ENCODE data around the gene TMEM176A.
"Not testable (repeated sequence)": the region's sequence is repeated elsewhere in the genome, so short reads cannot be mapped to it uniquely, and the experiment has no call there.

The TMEM176A gene, protein sequence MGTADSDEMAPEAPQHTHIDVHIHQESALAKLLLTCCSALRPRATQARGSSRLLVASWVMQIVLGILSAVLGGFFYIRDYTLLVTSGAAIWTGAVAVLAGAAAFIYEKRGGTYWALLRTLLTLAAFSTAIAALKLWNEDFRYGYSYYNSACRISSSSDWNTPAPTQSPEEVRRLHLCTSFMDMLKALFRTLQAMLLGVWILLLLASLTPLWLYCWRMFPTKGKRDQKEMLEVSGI

DNA sequence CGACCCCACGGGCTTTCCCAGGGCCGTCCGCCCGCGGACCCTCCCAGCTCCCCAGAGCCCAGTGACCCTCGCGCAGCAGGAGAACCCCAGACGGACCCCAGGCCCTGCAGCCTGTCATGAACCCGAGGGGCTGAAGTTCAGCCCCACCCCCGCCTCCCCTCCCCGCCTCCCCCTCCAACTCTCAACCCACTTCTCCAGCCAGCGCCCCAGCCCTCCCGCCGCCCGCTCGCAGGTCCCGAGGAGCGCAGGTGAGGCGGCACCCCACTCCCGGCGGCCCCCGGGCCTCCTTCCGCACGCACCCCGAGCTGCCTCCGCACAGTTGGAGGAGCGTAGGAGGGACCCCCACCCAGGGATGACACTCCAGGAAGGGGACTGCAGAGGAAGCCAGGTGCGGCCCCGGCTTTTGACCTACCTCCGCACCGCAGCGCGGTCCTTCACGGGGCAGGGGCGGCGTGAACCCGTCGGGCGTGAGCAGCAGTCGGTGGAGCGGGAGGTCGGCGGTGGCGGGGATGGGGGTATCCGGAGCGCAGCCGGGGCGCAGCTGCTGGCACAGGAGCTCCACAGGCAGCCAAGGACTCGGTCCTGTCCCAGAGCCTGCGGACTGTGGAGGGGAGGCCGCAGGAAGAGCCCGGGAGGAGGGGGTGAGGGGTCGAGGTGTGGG lies at the start of gene TMEM176A:
TSS of gene TMEM176A (plus strand) at position 189 of the 661 bp plus-strand sequence. CDS start 782 bp downstream, outside the sequence.
- DNase-seq, result no peak

DNA sequence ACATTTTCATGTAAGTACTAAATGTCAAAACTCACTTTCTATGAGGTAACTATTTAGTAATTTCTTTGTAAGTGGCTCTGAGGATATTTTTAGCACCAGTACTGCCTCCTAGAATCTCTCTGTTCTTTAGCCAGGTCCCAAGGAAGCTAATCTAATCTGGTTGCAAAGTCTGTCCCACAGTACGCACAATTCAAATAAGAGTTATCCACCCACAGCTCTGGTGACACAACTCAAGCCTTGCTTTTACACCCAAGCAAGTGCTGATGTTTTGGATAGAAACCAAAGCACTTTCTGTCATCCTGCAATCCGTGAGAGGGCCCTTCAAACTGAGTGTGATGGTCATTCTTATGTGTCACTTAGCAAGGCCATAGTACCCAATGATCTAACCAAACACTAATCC lies 48.9 kb upstream of the TMEM176A start:
- DNase-seq, result no peak

DNA sequence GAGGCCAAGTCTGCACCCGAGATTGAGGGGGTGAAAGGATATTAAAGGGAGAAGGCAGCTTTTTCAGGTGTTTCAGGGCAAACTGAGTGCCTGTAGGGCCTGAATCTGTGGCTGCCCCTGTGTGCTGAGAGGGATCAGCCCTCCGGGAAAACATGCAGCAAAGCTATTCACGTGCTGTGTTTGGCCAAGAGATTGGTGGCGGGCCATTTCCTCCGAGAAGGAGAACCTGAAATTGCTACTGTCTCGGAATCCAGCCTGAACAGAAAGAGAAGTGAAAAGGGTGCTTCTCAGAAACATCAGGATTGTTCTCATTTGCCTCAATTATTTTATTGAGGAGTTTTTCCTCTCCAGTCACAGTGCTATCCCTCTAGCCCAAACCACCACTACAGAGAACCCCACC lies 47.3 kb upstream of the TMEM176A start:
- DNase-seq, result no peak

DNA sequence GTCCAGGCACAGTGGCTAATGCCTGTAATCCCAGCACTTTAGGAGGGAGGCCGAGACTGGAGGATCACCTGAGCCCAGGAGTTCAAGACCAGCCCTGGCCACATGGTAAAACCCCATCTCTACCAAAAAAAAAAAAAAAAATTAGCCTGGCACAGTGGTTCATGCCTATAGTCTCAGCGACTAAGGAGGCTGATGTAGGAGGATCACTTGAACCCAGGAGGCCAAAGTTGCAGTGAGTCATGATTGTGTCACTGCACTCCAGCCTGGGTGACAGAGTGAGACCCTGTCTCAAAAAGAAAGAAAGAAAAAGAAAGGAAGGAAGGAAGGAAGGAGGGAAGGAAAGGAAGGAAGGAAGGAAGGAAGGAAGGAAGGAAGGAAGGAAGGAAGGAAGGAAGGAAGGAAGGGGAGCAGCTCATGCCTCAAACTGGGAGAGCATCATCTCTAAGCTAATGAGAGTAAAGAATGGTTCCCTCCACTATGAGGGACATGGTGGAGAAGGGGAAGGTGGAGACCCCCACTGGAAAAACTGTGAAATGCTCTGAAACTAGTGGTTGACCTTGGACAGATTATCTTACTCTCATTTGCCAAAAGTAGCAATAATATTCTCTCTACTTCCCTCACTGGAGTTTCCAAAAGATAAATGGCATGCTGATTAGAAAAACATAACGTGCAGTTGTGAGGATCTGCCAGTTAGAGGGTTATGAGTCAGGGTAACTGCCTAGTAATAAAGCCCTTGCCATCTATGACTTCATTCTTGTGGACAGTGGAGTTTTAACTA lies 46.6 kb upstream of the TMEM176A start:
- DNase-seq, result no peak

DNA sequence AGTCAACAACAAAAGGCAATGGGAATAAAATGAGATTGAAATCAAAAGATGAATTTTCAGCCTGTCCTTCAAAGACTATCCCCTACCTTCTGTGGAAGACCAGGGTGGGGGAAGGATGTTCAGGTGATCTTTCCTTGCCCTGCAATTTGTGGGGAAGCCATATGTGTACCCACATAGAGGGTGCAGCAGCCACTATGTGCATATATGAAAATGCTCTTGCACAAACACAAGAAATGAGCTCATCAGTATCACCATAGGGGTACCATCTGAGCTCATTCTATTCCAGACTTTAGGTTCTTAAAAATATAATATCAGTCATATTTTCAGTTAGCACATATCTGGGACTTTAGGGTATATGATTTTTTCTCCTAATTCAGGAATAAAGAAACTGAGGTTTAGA lies 45.6 kb upstream of the TMEM176A start:
- no peak for DNase-seq

DNA sequence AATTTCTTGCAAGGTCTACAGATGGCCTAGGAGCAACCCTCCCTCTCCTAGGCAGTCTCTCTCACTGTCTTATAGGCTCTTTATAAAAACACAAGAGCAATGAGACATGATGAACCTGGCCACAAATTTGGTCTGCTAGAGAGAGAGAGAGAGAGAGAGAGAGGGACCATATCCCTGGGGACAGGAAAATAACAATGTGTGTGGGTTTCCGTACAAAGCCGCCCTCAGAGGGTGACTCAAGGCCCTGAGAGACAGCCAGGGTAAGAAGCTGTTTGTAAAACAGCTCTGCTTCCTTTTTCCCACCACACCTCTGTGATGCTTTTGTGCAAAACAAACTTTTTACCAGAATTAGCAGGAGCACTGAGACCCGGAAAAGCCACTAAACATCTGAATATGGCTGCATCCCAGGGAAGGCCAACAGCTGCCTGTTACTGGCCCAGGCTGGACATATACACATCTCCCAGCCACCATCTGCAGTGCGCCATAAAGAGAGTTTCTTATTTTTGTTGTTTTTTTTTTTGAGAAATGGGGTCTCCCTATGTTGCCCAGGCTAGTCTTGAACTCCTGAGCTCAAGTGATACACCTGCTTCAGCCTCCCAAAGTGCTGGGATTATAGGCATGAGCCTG lies 45.0 kb upstream of the TMEM176A start:
- peak; percentile 77 for DNase-seq

DNA sequence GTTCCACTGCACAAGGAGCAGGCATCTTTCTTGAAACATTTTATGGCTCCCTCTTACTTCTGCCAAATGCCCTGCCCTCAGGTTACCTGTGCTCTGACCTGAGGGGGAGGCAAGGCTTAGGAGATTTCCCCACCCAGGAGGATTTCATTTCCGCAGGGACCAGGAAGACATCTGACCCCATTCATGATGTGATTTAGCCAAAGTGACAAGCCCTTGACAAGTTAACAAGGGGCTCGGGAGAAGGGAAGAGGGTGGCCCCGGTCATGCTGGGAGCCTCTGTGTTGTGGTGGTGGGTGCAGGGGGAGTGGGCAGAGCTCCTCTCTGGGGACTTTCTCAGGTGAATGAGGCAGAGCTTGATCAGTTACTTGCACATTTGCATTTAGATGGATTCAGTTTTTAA lies 44.4 kb upstream of the TMEM176A start:
- no peak for DNase-seq

DNA sequence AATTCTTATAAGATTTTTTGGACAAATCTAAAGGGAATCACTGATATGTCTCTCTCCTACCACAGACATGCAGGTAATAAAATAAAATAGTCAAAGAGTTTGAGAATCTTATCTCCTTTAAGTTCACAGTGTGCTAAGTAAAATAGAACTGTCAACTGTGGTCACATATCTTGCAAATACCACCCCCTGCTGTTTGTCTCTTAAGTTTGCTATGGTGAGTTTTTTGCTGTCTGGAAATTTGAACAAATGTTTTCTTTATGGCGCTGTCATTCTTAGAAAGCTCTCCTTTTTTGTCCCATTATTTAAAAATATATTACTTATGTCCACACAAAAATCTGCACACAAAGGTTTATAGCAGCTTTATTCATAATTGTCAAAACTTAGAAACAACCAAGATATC lies 43.7 kb upstream of the TMEM176A start:
- DNase-seq, result no peak

DNA sequence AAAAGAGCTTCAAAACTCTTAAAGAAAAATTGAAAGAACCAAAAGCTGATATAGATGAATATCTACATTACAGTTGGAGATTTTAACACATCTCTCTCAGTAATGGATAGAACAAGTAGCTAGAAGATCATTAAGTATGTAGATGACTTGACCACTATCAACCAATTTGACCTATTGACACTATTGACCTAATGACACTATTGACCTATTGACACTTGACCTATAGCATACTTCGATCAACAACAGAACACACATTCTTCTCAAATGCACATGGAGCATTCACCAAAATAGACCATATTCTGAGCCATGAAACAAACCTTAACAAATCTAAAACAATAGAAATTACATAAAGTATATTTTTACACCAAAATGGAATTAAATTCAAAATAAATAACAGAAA lies 41.1 kb upstream of the TMEM176A start:
- DNase-seq, result no peak

DNA sequence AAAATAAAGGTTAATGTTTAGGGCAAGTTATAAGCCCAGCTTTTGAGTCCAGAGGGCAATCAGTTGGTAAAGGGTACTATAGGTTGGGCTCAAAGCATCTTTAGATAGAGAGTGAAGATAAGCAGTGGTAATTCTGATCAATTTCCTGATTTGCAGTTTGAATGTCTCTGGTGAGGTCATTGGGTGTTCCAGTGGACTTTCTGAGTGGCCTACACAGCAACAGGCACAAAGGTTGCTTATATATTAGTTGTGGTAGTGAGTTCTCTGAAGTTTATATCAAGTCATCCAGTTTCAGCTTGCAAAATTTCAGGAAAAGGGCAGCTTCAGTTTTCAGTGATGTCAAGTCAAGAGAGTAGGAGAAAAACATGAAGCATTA lies 34.2 kb upstream of the TMEM176A start:
- DNase-seq, result no peak

DNA sequence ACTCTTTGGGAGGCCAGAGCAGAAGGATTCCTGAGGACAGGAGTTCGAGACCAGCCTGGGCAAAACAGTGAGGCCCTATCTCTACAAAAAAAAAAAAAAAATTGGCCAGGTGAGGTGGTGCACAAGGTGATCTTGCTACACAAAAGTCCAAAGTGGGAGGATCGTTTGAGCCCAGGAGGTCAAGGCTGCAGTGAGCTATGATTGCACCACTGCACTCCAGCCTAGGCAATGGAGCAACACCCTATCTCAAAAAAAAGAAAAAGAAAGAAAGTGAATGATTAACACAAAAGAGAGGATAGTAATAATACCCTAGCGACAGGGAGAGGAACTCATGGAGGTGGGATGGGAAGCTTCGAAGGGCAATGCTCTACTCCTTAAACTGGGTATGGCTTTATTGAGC lies 30.8 kb upstream of the TMEM176A start:
- DNase-seq, result no peak

DNA sequence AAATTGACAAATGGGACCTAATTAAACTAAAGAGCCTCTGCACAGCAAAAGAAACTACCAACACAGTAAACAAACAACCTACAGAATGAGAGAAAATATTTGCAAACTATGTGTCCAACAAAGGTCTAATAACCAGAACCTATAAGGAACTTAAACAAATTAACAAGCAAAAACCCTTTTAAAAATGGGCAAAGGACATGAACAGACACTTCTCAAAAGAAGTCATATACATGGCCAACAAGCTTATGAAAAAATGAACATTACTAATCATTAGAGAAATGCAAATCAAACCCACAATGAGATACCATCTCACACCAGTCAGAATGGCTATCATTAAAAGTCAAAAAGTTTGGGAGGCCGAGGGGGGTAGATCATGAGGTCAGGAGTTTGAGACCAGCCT lies 26.4 kb upstream of the TMEM176A start:
- not testable (repeated sequence) for DNase-seq

DNA sequence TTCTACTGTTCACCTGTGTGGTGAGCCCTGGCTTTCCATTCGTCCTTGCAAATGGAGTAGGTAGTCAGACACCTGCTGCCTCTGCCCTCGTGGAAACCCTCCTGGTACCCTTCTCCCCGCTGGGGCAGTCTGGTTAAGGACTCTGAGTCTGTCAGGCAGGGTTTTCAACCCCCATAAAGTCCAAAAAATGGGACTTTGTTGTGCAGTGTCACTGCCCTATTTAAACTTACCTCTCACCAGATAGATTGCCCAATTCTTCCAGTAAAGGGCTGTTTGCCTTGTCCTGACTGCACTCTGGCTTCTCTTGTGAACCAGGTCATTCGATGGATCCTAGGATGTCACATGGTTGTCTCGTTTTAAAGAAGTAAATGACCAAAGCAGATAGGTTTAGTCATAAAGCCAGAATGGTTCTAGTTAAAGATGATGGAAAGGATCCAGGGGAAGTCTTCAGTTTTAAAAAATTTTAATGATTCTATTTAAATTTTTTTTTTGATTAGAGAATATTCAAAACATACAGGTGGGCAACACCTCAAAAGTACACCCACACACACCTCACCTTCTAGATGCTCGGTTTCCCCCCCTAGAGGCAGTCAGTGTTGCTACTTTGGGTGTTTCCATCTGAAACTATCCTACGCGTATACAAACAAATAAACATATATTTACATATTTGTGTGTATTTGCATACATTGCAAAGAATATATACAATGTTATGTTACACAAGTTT lies 22.4 kb upstream of the TMEM176A start:
- no peak for DNase-seq

DNA sequence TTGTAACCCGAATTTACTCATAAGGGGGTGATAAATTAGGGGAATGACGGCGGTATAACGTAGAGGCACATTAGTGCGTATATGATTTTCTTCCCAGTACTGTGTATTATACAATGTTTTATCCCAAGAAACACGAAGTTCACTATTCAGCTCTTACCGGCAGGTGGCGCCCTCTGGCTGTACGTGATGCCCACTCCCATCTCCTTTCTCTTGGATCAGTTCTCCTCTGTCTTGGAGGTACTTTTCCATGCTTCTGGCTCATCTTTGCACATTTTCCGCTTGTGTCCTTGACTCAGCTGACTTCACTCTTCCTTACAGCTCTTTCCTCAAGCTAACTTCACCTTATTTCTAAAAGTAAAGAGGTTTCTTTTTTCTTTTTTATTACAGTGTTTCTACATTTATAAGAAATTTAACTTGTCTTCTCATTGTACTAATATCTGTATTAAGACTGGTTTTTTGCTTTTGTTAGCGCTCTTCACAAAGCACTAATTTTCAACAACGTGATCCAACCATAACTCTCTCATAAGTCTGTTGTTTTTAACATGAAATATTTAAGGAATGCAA lies 21.7 kb upstream of the TMEM176A start:
- DNase-seq, result peak; percentile 70

DNA sequence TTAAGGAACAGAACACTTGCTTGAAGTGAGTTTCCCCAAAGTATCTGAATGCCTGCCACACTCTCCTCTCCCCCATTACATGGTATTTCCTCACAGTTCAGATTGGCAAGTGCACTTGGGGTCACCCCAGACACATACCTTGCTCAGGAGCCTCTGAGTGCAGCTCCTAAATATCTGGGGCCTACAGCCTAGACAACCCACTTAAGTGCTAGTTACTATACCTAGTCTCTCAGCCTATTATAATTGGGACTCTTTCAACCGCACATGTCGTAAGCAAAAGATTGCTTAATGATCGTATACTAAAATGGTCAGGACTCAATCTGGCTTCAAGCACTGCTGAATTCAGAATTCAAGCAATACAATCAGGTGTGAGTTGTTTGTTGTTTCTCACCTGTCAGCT lies 20.3 kb upstream of the TMEM176A start:
- no peak for DNase-seq

DNA sequence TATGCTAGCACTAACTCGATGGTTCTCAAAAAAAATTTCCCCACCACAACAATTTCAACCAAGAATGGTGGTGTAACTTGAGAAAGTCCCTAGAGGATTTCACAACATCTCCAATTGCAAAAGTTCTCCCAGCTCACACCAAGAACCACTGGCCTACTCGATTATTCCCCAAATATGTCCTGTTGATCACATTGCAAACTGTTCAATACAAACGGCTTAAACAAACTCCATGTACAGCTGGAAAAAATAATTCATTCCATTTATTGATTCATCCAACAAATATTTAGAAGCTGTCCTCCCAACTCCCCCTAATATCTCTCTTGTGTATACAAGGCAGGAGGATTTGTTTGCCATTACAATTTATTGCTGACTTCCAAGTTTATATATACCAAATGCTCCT lies 19.5 kb upstream of the TMEM176A start:
- DNase-seq, result no peak

DNA sequence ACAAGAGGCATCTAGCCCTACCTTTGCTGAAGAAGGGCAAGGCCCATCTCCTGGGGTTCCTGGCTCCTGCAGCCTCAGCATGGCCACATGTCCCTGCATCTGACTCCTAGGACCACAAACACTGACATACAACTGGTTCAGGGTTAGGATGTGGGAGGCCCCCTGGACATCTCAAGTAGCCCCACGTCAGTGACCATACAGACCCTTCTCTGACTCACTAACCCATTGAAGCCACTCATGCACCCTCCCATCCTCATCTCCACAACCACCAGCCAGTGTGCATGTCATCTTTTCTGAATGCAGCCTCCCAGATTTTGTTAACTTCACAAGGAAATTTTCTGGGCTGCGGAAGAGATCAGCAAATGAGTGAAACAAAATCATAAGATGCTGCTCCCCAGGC lies 18.6 kb upstream of the TMEM176A start:
- no peak for DNase-seq

DNA sequence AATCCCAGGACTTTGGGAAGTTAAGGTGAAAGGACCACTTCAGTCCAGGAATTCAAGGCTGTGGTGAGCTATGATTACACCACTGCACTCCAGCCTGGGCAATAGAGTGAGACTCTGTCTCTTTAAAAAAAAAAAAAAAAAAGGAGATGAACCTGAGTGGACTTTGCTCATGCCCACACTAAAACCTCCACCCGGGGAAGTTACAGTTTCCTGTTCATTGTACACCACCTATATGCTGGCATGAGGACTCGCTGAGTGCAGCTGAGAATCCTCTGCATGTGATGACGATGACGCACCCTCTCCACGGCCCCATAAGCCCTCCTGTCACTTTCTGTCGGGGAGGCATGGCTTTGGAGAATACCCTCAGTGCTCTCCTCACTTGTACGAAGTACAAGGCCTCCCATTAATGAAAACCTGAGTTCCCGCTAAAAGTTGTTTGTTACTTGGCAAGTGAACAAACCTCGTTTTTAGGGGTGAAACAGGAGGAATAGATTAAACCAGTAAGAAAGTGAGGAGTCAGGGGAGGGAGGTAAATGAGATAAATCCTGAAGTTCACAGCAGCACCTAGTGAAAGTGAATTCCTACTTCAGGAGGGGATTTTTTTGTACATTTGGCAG lies 16.3 kb upstream of the TMEM176A start:
- no peak for DNase-seq

DNA sequence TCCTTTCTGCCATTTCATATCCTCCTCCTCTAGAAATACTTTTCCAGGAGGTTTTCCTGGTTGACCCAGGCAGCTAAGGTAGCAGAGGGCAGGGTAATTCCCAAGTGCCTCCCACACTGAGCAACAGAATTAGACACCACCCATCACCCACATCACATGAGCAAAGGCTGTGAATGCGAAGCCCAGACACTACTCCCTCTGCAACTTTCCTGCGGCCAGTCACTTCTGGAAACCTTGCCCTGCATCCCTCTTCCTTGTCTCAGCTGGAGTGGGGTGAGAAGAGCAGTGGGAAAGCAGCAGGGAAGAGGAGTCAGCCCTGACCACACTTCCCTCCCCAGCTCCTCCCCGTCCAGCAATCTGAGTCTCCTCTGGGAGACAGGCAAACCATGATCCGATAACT lies 15.6 kb upstream of the TMEM176A start:
- no peak for DNase-seq

DNA sequence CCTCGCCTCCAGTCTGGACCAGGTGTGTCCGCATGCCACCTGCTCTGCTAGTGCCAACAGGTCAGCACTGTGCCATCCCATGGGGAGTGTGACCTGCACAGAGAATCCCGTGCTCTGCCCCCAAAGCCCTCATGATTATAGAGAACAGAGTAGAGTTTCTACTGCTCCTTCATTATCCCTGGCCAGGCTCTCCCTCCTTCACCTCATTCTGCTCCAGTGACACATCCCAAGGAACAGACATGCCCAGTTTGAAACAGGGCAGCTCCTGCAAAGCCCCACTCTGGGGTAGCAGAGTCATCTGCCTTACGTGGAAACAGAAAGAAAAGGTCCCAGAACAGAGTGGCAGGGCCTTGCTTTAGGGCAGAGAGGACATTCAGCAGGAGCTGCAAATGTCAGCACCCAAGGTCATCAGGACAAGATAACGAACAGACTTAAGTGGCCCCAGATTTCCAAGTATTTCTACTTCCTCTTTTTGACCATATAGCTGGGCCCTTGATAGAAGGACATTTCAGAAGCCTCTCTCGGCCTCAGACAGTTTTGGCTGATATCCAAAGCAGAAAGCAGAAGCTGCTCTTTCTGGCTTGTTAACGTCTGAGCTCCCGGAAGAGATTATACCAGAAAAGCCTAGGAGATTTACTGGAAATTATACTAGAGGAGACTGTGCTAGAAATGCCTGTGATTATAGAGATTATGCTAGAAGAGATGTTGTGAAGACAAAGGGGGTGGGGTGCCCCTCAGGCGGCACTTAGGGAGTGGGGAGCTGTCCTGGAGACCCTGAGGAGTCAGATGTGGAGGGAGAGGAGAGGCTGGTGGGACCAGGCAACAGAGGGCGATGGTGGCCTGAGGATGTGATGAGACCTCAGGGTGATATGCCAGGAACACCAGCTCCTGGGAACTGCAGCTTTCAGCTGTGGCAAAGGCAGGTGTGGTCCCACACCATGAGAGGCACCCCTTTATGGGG lies 13.0 kb upstream of the TMEM176A start:
- DNase-seq, result no peak
